ENCODE results near the gene NAT8L. TPM values are rescaled to one million over a fixed set of nuclear protein-coding genes. Genes with fewer than 3 reads are reported as not detected.

NAT8L gene
- total RNA-seq, 1 experiment from 2014 or later: 9.2 TPM

- CTCF ChIA-PET: no interaction called here
- DNase-seq (ENCODE audit: low read depth, low spot score): no peak
- Histone ChIP-seq H3K9me3 (ENCODE audit: control insufficient read depth in 1 of 2, insufficient read depth in 1 of 2, low read depth in 1 of 2, low read length in 2 of 2) (no peaks in the 10 kb centered on the region), H3K9ac (ENCODE audit: low read length) (no peak overlapping the region), H4K20me1 (ENCODE audit: insufficient read depth) (no peaks in the 10 kb centered on the region), H2AFZ (ENCODE audit: low read depth, low read length, poor library complexity, severe bottlenecking) (no peak overlapping the region), H3K4me3 (replicated peaks in 1 of 2; ENCODE audit: low read depth in 1 of 2, low read length in 2 of 2) (no peak overlapping the region), H3K79me2 (ENCODE audit: insufficient read depth, low read length) (no peaks in the 10 kb centered on the region), H3K27ac (ENCODE audit: low read depth, low read length) (no peak overlapping the region), H3K9me2 (ENCODE audit: insufficient read depth) (no peaks in the 10 kb centered on the region), H3K36me3 (ENCODE audit: control insufficient read depth in 1 of 2, insufficient read depth in 2 of 2, low read length in 2 of 2) (no peaks in the 10 kb centered on the region), H3K4me1 (ENCODE audit: control insufficient read depth in 1 of 2, insufficient read depth in 2 of 2, low read length in 2 of 2) (no peaks in the 10 kb centered on the region), H3K27me3 (ENCODE audit: insufficient read depth, low read length) (no peaks in the 10 kb centered on the region), H3K4me2 (ENCODE audit: low read length) (no peak overlapping the region)
- POLR2A ChIA-PET: no interaction called here
- BruUV-seq (replicated peaks): no TSS peak
- TF ChIP-seq EGR1 (IDR thresholded peaks at IDR 0.05; ENCODE audit: low read depth) (no peak), POLR2AphosphoS5 (IDR thresholded peaks at IDR 0.05; ENCODE audit: low read depth, low read length) (no peak), ZNF274 (IDR thresholded peaks at IDR 0.05; ENCODE audit: low read depth, low read length) (no peak), POLR2A (IDR thresholded peaks at IDR 0.05; ENCODE audit: borderline replicate concordance, extremely low read depth, insufficient read depth, insufficient read length) (no peak), TCF7L2 (IDR thresholded peaks at IDR 0.05; ENCODE audit: borderline replicate concordance, extremely low read depth, insufficient read depth, insufficient read length) (no peak), SRF (IDR thresholded peaks at IDR 0.05; ENCODE audit: low read depth) (no peak), ZBTB33 (IDR thresholded peaks at IDR 0.05; ENCODE audit: extremely low read depth, insufficient replicate concordance, low read length) (no peak), CEBPB (IDR thresholded peaks at IDR 0.05; ENCODE audit: low read depth) (no peak), CTCF (IDR thresholded peaks at IDR 0.05 in 2 of 3, conservative IDR thresholded peaks at IDR 0.05 in 1 of 3; ENCODE audit: borderline replicate concordance in 1 of 3, insufficient read depth in 1 of 3, low read depth in 2 of 3, low read length in 2 of 3) (no peak), CBX3 (IDR thresholded peaks at IDR 0.05; ENCODE audit: low read depth) (no peak), JUND (IDR thresholded peaks at IDR 0.05) (no peak), ELF1 (IDR thresholded peaks at IDR 0.05; ENCODE audit: borderline replicate concordance, low read depth) (no peak), ZFX (IDR thresholded peaks at IDR 0.05) (no peak), RAD21 (IDR thresholded peaks at IDR 0.05; ENCODE audit: low read depth) (no peak), REST (IDR thresholded peaks at IDR 0.05; ENCODE audit: low read depth) (no peak), FOSL1 (IDR thresholded peaks at IDR 0.05; ENCODE audit: low read depth) (no peak), ATF3 (IDR thresholded peaks at IDR 0.05) (no peak), EZH2 (IDR thresholded peaks at IDR 0.05) (no peak), SIN3A (IDR thresholded peaks at IDR 0.05; ENCODE audit: low read depth) (no peak), YY1 (IDR thresholded peaks at IDR 0.05; ENCODE audit: extremely low read depth, insufficient replicate concordance, low read depth, low read length) (no peak)
- RAD21 ChIA-PET (ENCODE audit: low non-redundant PET in 1 of 2, low total read pairs in 2 of 2, uncharacterized antibody in 2 of 2, unreplicated experiment in 2 of 2): no interaction called here
- intact Hi-C loops (cut with micrococcal nuclease): no loop called here
- no peak for ATAC-seq
Measured at GRCh38 chr4:2081540-2081939, 22.4 kb downstream of the NAT8L start.
